GM12878 (cell line): ENCODE data around the gene LDB3. TPM values are rescaled to one million over a fixed set of nuclear protein-coding genes. Genes with fewer than 3 reads are reported as not detected.

Source experiments
- ATAC-seq: fragments of 200-7000 bp; cut with Tn5 transposase; 3 replicates; pipeline ENCODE4 v1.9.1; 2020; ENCODE audit warnings: mild to moderate bottlenecking, moderate library complexity
- BruUV-seq: library from RNA; stranded (reverse); fragments of 400-500 nt; replicated peaks from 2 replicates; lab custom pipeline; 2021; lab: Mats Ljungman, UMichigan
- CTCF ChIA-PET: fragments of 300-600 bp; sonication (Branson Sonifier 250); formaldehyde crosslinking; extraction: SDS; loops from one replicate; lab custom pipeline; 2021; ENCODE audit warnings: inconsistent platforms; lab: Yijun Ruan, JAX
- POLR2A ChIA-PET: fragments of 350-600 bp; formaldehyde crosslinking; extraction: SDS; loops from one replicate; lab custom pipeline; 2021; ENCODE audit warnings: inconsistent platforms; lab: Charles Lee
- RAD21 ChIA-PET: fragments of 300-600 bp; sonication (Branson Sonifier 250); formaldehyde crosslinking; loops from one replicate; lab custom pipeline; 2023; ENCODE audit warnings: antibody characterized with exemption; ENCODE audit not compliant: unreplicated experiment; lab: Charles Lee
- SMC1A ChIA-PET: fragments of 300-600 bp; sonication (Branson Sonifier 250); formaldehyde crosslinking; loops from one replicate; lab custom pipeline; 2023; ENCODE audit not compliant: unreplicated experiment, uncharacterized antibody; lab: Charles Lee
- DNase-seq: peaks from one replicate; pipeline ENCODE4 v3.0.0-alpha.2; 2011; ENCODE audit warnings: low read depth, low spot score
- FAIRE-seq: peaks from 3 replicates; lab custom pipeline; 2011; peaks lifted over from hg19 to GRCh38; lab: Jason Lieb, UNC
- H2AFZ ChIP-seq: 2 replicates; pipeline ENCODE4 v1.6.0; 2011; ENCODE audit warnings: low read depth, low read length, control low read depth; ENCODE audit not compliant: control insufficient read depth
- H3K27ac ChIP-seq: 2 replicates; pipeline ENCODE4 v1.5.1; 2011; ENCODE audit warnings: control low read depth; ENCODE audit not compliant: control insufficient read depth, insufficient read depth
- H3K27me3 ChIP-seq, 2 experiments: replicated peaks in 1 of 2; 2 replicates each; pipeline versions ENCODE4 v1.6.0 to v1.6.1; 2011; ENCODE audit warnings: low read length in 1 of 2; ENCODE audit not compliant: control insufficient read depth in 2 of 2, insufficient read depth in 2 of 2
- H3K36me3 ChIP-seq, 2 experiments: 2 replicates each; pipeline ENCODE4 v1.5.1; 2011; ENCODE audit warnings: low read length in 1 of 2; ENCODE audit not compliant: control insufficient read depth in 2 of 2, insufficient read depth in 2 of 2
- H3K4me1 ChIP-seq: 2 replicates; pipeline ENCODE4 v1.6.1; 2011; ENCODE audit warnings: mild to moderate bottlenecking, low read length, moderate library complexity, mixed read lengths; ENCODE audit not compliant: control insufficient read depth, insufficient read depth
- H3K4me2 ChIP-seq: 2 replicates; pipeline ENCODE4 v1.6.0; 2011; ENCODE audit warnings: control low read depth; ENCODE audit not compliant: control insufficient read depth, insufficient read depth
- H3K4me3 ChIP-seq: fragments of 200-600 bp; sonication (generic); 2 replicates; pipeline ENCODE4 v1.5.1; 2016
- H3K79me2 ChIP-seq: 2 replicates; pipeline ENCODE4 v1.6.0; 2011; ENCODE audit warnings: low read length; ENCODE audit not compliant: control insufficient read depth, insufficient read depth
- H3K9ac ChIP-seq: 2 replicates; pipeline ENCODE4 v1.8.0; 2011; ENCODE audit warnings: low read length, control low read depth, mixed read lengths; ENCODE audit not compliant: control insufficient read depth, insufficient read depth
- H3K9me3 ChIP-seq: replicated peaks from 3 replicates; pipeline ENCODE4 v1.5.1; 2011; ENCODE audit warnings: mild to moderate bottlenecking, low read length; ENCODE audit not compliant: control insufficient read depth, insufficient read depth
- H4K20me1 ChIP-seq: 2 replicates; pipeline ENCODE4 v1.6.0; 2011; ENCODE audit not compliant: control insufficient read depth, insufficient read depth
- ESRRA ChIP-seq: IDR thresholded peaks from 2 replicates; pipeline ENCODE4 v1.6.1; 2012; ENCODE audit warnings: mild to moderate bottlenecking, low read length, improper control_type of control experiment
- IRF4 ChIP-seq: IDR thresholded peaks from 2 replicates; pipeline ENCODE4 v1.6.1; 2011; ENCODE audit warnings: low read depth, low read length
- JUND ChIP-seq: IDR thresholded peaks from 2 replicates; pipeline ENCODE4 v1.6.1; 2012; ENCODE audit warnings: low read depth, mild to moderate bottlenecking, low read length, improper control_type of control experiment, moderate library complexity
- SMAD1 ChIP-seq: fragments of 450-650 bp; IDR thresholded peaks from 2 replicates; pipeline ENCODE4 v1.6.1; 2018; ENCODE audit warnings: mild to moderate bottlenecking, low read depth; ENCODE audit not compliant: partially characterized antibody
- SMC3 ChIP-seq: IDR thresholded peaks from 2 replicates; pipeline ENCODE4 v1.6.1; 2011; ENCODE audit warnings: low read length, improper control_type of control experiment, borderline replicate concordance
- TCF12 ChIP-seq: IDR thresholded peaks from 2 replicates; pipeline ENCODE4 v1.6.1; 2011; ENCODE audit warnings: low read depth, mild to moderate bottlenecking, low read length
- ZNF687 ChIP-seq: fragments of 450-650 bp; IDR thresholded peaks from 2 replicates; pipeline ENCODE4 v1.6.1; 2017; ENCODE audit warnings: mild to moderate bottlenecking, moderate library complexity
- WGBS: methylation state at CpG from one replicate; pipeline ENCODE4 v1.1.6; 2016; ENCODE audit warnings: low lambda C conversion rate; ENCODE audit not compliant: insufficient replicate concordance, insufficient coverage; ENCODE audit errors: missing lambda C conversion rate; 5-methylcytosine and 5-hydroxymethylcytosine counted together
- in situ Hi-C: fragments of 300-500 bp; cut with MboI; formaldehyde crosslinking; loops from 9 replicates; pipeline ENCODE4 v1.14.3; 2018; ENCODE audit warnings: mixed read lengths
- intact Hi-C: fragments of 100-400 bp; cut with micrococcal nuclease; formaldehyde crosslinking; loops from one replicate; pipeline ENCODE4 v1.14.2; 2022; ENCODE audit not compliant: unreplicated experiment
- polyA plus RNA-seq, 11 experiments: library from polyadenylated mRNA; depleted of rRNA in 4 of 11; unstranded in 6 of 11; stranded (reverse) in 5 of 11; fragments of >200 nt; fragmentation: Nextera tagmentation in 4 of 11; fragmentation: Illumina TruSeq in 1 of 11; extraction: Ambion mirVana in 4 of 11; extraction: Trizol in 1 of 11; gene quantifications; 1 replicate in 1 of 11; 2 replicates in 10 of 11; pipeline versions ENCODE4 v1.2.1 to v1.2.3, GENCODE V29; 2011 to 2016; ENCODE audit warnings: inconsistent platforms in 2 of 11, missing spikeins in 2 of 11, low read depth in 1 of 11
- total RNA-seq, 4 experiments: library from RNA; depleted of rRNA in 3 of 4; stranded (reverse); fragments of >200 nt in 3 of 4; fragmentation: Illumina TruSeq in 1 of 4; extraction: Trizol in 1 of 4; gene quantifications; 2 replicates each; pipeline versions ENCODE4 v1.2.1 to v1.2.3, GENCODE V29; 2013 to 2021
- TF ChIP-seq, protein P1 (sequence below): fragments of 450-650 bp; formaldehyde crosslinking; IDR thresholded peaks from 2 replicates; pipeline ENCODE4 v1.5.0; 2022; ENCODE audit warnings: mild to moderate bottlenecking, missing genetic modification characterization

Gene LDB3
- total and polyA plus RNA-seq, 10 of the 15 experiments (the other 5 are each of a cell fraction or from before 2014, with no cell fraction given) = 0.02 to 0.07 (median 0.04) TPM; not detected in 1

- TF ChIP-seq ZNF687 (no peak), SMAD1 (no peak), JUND (no peak), SMC3 (no peak), ESRRA (no peak)
These were observed 1.8 kb upstream of the LDB3 start (continued) for GRCh38 chr10:86666538-86666937.

DNA sequence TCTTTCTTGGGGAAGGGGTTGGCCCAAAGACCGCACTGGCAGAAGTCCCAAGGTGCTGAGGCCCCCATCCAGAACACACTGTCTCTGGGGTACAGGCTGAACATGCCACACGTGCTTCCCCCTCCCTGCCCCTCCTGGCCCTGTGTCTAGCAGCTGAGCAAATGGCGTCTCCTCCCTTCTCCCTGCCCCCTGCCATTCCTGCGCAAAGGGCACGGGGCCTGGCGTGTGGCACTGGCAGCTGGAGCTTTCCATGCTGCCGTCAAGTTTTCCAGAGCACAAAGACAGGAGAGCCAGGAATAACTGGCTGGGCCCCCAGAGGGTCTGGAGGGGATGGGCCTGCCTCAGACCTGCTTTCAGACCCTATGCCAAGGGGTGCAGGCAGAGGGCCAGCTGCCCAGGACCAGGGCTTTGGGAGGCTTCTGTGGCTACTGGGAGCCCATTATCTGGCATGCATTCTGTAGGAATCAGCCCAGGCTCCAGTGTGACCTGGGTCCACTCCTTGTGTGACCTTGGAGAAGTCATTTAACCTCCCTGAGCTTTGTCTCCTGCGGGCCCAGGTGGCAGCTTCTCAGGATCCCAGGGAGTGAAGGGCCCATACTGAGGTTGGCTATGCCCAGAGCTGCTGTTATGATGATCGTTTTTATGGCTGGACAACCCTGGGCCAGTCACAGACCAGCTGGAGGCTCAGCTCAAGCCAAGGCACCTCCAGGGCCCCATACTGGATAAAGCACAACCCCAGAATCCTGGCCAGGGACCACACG, 710 bp upstream of the LDB3 start:
- TF ChIP-seq IRF4 (no peak), TCF12 (no peak)
- TF ChIP-seq, protein P1, sequence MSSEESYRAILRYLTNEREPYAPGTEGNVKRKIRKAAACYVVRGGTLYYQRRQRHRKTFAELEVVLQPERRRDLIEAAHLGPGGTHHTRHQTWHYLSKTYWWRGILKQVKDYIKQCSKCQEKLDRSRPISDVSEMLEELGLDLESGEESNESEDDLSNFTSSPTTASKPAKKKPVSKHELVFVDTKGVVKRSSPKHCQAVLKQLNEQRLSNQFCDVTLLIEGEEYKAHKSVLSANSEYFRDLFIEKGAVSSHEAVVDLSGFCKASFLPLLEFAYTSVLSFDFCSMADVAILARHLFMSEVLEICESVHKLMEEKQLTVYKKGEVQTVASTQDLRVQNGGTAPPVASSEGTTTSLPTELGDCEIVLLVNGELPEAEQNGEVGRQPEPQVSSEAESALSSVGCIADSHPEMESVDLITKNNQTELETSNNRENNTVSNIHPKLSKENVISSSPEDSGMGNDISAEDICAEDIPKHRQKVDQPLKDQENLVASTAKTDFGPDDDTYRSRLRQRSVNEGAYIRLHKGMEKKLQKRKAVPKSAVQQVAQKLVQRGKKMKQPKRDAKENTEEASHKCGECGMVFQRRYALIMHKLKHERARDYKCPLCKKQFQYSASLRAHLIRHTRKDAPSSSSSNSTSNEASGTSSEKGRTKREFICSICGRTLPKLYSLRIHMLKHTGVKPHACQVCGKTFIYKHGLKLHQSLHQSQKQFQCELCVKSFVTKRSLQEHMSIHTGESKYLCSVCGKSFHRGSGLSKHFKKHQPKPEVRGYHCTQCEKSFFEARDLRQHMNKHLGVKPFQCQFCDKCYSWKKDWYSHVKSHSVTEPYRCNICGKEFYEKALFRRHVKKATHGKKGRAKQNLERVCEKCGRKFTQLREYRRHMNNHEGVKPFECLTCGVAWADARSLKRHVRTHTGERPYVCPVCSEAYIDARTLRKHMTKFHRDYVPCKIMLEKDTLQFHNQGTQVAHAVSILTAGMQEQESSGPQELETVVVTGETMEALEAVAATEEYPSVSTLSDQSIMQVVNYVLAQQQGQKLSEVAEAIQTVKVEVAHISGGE (CRISPR knock-in tag) = no peak
- Histone ChIP-seq H3K27me3 (no peaks in the 10 kb centered on the region), H3K27ac (no peak overlapping the region), H4K20me1 (no peaks in the 10 kb centered on the region), H3K79me2 (no peaks in the 10 kb centered on the region), H3K4me1 (no peaks in the 10 kb centered on the region), H3K4me2 (no peak overlapping the region), H2AFZ (no peak overlapping the region), H3K9me3 (no peaks in the 10 kb centered on the region; the same call in 2 of the 3 replicates), H3K9ac (no peak overlapping the region), H3K4me3 (no peak overlapping the region), H3K36me3 (no peaks in the 10 kb centered on the region)
- ATAC-seq (no peak), FAIRE-seq (no peak), DNase-seq (no peak)
- RAD21 ChIA-PET = no interaction called here
- BruUV-seq = no TSS peak
- POLR2A ChIA-PET = interaction anchor here (1.1 kb wide), 1 partner anchor 21 kb away, joined by 3 read pairs; no protein-coding TSS in a partner anchor
- intact Hi-C loops (loop anchor here (10.0 kb wide), 1 partner anchor 273 kb away; no protein-coding TSS in a partner anchor), in situ Hi-C loops (no loop called here)
- WGBS = 36% methylated on average over 10 of the region's 10 CpGs
- CTCF ChIA-PET = interaction anchor here (1.3 kb wide), 1 partner anchor 22 kb away, joined by 4 read pairs; no protein-coding TSS in a partner anchor
- SMC1A ChIA-PET = interaction anchor here (1.0 kb wide), 1 partner anchor 25 kb away, joined by 6 read pairs; no protein-coding TSS in a partner anchor
